IMR-90 (cell line): ENCODE data around the gene B3GNT9.

ENCODE experiments used
- POLR2A ChIP-seq: IDR thresholded peaks from 2 replicates; pipeline ENCODE4 v1.6.1; 2012; ENCODE audit warnings: mild to moderate bottlenecking, low read depth, low read length
- TF ChIP-seq, protein P1 (sequence below): conservative IDR thresholded peaks from 2 replicates; pipeline ENCODE4 v1.5.1; 2012; ENCODE audit warnings: mild to moderate bottlenecking, low read depth, low read length, improper control_type of control experiment

DNA sequence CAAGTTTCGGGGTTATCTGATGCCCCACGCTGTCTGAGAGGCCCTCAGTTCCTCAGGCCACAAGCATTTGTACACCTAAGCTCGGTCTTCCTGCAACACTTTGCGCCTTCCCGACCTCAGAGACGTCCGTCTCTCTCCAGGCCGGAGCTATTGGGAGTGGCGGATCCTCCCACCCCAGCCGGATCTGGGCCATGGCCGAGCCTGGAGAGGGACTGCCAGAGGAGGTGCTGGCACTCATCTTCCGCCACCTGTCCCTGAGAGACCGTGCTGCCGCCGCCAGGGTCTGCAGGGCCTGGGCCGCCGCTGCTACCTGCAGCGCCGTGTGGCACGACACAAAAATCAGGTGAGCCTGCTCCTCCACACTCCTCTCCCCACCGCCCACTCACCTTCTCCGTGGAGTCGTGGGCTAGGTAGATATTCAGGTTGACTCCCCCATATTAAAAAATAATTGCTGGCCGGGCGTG, 10.8 kb upstream of the B3GNT9 start:
- TF ChIP-seq, protein P1, sequence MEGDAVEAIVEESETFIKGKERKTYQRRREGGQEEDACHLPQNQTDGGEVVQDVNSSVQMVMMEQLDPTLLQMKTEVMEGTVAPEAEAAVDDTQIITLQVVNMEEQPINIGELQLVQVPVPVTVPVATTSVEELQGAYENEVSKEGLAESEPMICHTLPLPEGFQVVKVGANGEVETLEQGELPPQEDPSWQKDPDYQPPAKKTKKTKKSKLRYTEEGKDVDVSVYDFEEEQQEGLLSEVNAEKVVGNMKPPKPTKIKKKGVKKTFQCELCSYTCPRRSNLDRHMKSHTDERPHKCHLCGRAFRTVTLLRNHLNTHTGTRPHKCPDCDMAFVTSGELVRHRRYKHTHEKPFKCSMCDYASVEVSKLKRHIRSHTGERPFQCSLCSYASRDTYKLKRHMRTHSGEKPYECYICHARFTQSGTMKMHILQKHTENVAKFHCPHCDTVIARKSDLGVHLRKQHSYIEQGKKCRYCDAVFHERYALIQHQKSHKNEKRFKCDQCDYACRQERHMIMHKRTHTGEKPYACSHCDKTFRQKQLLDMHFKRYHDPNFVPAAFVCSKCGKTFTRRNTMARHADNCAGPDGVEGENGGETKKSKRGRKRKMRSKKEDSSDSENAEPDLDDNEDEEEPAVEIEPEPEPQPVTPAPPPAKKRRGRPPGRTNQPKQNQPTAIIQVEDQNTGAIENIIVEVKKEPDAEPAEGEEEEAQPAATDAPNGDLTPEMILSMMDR, result no peak
- no peak for TF ChIP-seq POLR2A
